Activated CD4-positive, alpha-beta T cell treated with anti-CD3 and anti-CD28 coated beads, Interleukin-2, amount 10 ng/mL, durations not matched to agents 7 days and 5 days (primary cell): ENCODE results near the gene AHNAK. TPM values are rescaled to one million over a fixed set of nuclear protein-coding genes. Genes with fewer than 3 reads are reported as not detected.
A peak's percentile ranks its signal among the peaks of the same experiment; 100 is the strongest.

Source experiments
- CTCF ChIA-PET: fragments of 350-600 bp; sonication (Branson Sonifier 250); formaldehyde crosslinking; loops from one replicate; lab custom pipeline; 2021; ENCODE audit warnings: antibody characterized with exemption; lab: Charles Lee
- POLR2A ChIA-PET: fragments of 350-600 bp; sonication (Branson Sonifier 250); formaldehyde crosslinking; loops from one replicate; lab custom pipeline; 2021; ENCODE audit warnings: antibody characterized with exemption; lab: Charles Lee
- DNase-seq: peaks from one replicate; pipeline ENCODE4 v3.0.0-alpha.2; 2020
- H3K27ac Mint-ChIP-seq: one replicate; pipeline ENCODE4 v1.8.0; 2021; ENCODE audit warnings: mild to moderate bottlenecking, moderate library complexity, mixed read lengths
- H3K27me3 Mint-ChIP-seq: one replicate; pipeline ENCODE4 v1.8.0; 2021; ENCODE audit warnings: mixed read lengths
- H3K36me3 Mint-ChIP-seq: one replicate; pipeline ENCODE4 v1.8.0; 2021; ENCODE audit warnings: low read depth, mixed read lengths
- H3K4me1 Mint-ChIP-seq: one replicate; pipeline ENCODE4 v1.8.0; 2021; ENCODE audit warnings: mixed read lengths
- H3K4me3 Mint-ChIP-seq: one replicate; pipeline ENCODE4 v1.8.0; 2021; ENCODE audit warnings: mild to moderate bottlenecking, moderate library complexity, mixed read lengths
- H3K9me3 Mint-ChIP-seq: one replicate; pipeline ENCODE4 v1.8.0; 2021; ENCODE audit warnings: mixed read lengths
- total RNA-seq, 2 experiments: library from RNA; stranded (reverse); gene quantifications; one replicate each; pipeline ENCODE4 v1.2.3, GENCODE V29; 2021

Gene AHNAK
- total RNA-seq, 2 experiments from 2014 or later = 206 to 237 TPM

DNA sequence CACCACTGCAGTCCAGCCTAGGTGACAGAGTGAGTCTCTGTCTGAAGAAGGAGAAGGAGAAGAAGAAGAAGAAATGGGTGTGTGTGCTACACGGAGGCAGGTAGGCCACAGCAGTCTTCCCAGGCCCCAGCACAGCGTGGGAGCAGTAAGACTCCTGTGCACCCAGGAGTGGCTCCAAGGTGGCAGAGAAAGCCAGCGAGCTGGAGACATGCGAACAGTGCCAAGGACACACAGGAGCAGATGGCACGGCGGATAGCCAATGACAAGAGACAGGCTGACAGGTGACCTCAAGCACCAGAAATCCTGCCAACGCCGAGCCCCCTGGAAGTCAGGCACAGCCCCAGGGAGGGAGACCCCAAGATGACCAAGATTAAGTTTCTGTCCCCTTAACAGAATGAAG, 136.8 kb downstream of the AHNAK start:
- DNase-seq = no peak
- no peaks in the 10 kb centered on the region for H3K27me3 Mint-ChIP-seq
- H3K27ac Mint-ChIP-seq = no peak overlapping the region
- ChIA-PET CTCF (interaction anchor here (2.0 to 8.5 kb wide), 2 partner anchors 14 to 133 kb away, joined by 6 to 61 read pairs; no protein-coding TSS in a partner anchor), POLR2A (no interaction called here)
- H3K4me1 Mint-ChIP-seq = no peaks in the 10 kb centered on the region
- no peaks in the 10 kb centered on the region for H3K36me3 Mint-ChIP-seq
- no peaks in the 10 kb centered on the region for H3K9me3 Mint-ChIP-seq
- H3K4me3 Mint-ChIP-seq = no peak overlapping the region

- ChIA-PET POLR2A (interaction anchor here (0.6 kb wide), 2 partner anchors 65 to 379 kb away, joined by 3 to 5 read pairs; no protein-coding TSS in a partner anchor), CTCF (interaction anchor here (0.6 to 3.4 kb wide), 4 partner anchors 11 to 162 kb away, joined by 3 to 14 read pairs (median 5); no protein-coding TSS in a partner anchor)
- Mint-ChIP-seq H3K36me3 (no peaks in the 10 kb centered on the region), H3K4me1 (peaks cover 21% of the 10 kb centered on the region), H3K27me3 (no peaks in the 10 kb centered on the region), H3K27ac (no peak overlapping the region), H3K4me3 (no peak overlapping the region), H3K9me3 (no peaks in the 10 kb centered on the region)
- no peak for DNase-seq
Observed at GRCh38 chr11:62406034-62406433, 140.6 kb downstream of the AHNAK start.

DNA sequence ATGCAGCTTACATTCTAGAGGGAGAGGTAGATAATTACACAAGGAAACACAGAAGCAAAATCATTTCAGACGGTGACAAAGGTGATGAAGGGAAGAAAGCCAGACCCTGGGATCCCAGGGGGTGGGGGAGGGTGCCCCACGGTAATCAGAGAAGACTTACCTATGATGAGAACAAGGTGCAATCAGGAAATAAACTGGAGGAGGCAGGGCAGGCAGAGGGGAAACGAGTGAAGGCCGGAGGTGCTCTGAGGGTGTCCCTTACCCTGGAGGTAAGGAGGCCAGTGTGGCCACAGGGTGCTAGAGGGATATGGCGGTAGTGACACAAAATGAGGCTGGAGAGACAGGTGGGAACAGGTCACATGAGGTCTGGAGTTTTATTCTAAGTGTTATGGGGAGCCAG, 141.7 kb downstream of the AHNAK start:
- H3K4me3 Mint-ChIP-seq = no peak overlapping the region
- H3K36me3 Mint-ChIP-seq = no peaks in the 10 kb centered on the region
- ChIA-PET CTCF (interaction anchor here (1.9 to 3.4 kb wide), 2 partner anchors 10 to 20 kb away, joined by 14 to 21 read pairs; no protein-coding TSS in a partner anchor), POLR2A (no interaction called here)
- no peaks in the 10 kb centered on the region for H3K27me3 Mint-ChIP-seq
- DNase-seq = no peak
- H3K27ac Mint-ChIP-seq = no peak overlapping the region
- H3K4me1 Mint-ChIP-seq = peaks cover 21% of the 10 kb centered on the region
- no peaks in the 10 kb centered on the region for H3K9me3 Mint-ChIP-seq

- no peak overlapping the region for H3K4me3 Mint-ChIP-seq
- ChIA-PET CTCF (interaction anchor here (1.1 to 3.4 kb wide), 3 partner anchors 10 to 139 kb away, joined by 3 to 21 read pairs (median 14); no protein-coding TSS in a partner anchor), POLR2A (no interaction called here)
- no peak overlapping the region for H3K27ac Mint-ChIP-seq
- peaks cover 21% of the 10 kb centered on the region for H3K4me1 Mint-ChIP-seq
- no peak for DNase-seq
- H3K36me3 Mint-ChIP-seq = no peaks in the 10 kb centered on the region
- H3K9me3 Mint-ChIP-seq = no peaks in the 10 kb centered on the region
- no peaks in the 10 kb centered on the region for H3K27me3 Mint-ChIP-seq
Observed at GRCh38 chr11:62404435-62404834, 142.2 kb downstream of the AHNAK start.

DNA sequence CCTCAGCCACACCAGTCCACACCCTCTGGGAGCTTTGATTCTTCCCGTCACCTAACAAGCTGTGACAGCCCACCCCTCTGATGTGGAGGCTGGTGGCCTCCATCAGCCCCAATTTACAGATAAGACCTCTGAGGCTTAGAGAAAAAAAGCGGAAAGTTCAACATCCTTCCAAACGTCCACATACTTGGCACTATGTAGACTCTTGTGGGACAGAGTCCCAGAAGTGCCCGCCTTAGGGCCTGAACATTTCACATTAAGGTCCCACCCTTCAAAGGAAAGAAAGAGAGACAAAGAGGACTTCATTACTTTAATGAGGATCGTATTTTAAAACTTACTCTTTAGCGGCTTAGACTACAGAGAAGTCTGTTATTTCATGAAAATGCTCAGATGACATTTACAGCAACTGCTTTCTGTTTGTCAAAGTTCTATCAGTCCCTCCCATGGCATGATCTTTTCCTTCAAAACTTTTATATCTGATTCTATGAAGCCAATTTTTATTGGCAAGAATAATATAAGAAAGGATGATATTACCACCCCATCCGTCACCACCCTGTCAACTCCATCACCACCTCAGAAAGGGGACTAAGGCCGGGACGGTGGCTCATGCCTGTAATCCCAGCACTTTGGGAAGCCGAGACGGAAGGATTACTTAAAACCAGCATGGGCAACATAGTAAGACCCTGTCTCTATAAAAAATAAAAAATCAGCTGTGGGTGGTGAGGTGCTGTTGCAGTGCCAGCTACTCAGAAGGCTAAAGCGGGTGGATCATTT, 143.5 kb downstream of the AHNAK start:
- no peaks in the 10 kb centered on the region for H3K9me3 Mint-ChIP-seq
- H3K4me3 Mint-ChIP-seq = peak overlapping the region; percentile 25
- no peak for DNase-seq
- H3K27ac Mint-ChIP-seq = peak overlapping the region; percentile 84
- no peaks in the 10 kb centered on the region for H3K36me3 Mint-ChIP-seq
- POLR2A ChIA-PET = no interaction called here
- no peaks in the 10 kb centered on the region for H3K27me3 Mint-ChIP-seq
- CTCF ChIA-PET = interaction anchor here (0.7 to 3.4 kb wide), 5 partner anchors 8 to 140 kb away, joined by 3 to 21 read pairs (median 4); no protein-coding TSS in a partner anchor
- H3K4me1 Mint-ChIP-seq = peaks cover 31% of the 10 kb centered on the region

- no peaks in the 10 kb centered on the region for H3K9me3 Mint-ChIP-seq
- H3K36me3 Mint-ChIP-seq = no peaks in the 10 kb centered on the region
- peak overlapping the region; percentile 68 for H3K4me3 Mint-ChIP-seq
- peak overlapping the region; percentile 84 for H3K27ac Mint-ChIP-seq
- H3K27me3 Mint-ChIP-seq = no peaks in the 10 kb centered on the region
- peaks cover 31% of the 10 kb centered on the region for H3K4me1 Mint-ChIP-seq
- peak; percentile 53 for DNase-seq
- ChIA-PET POLR2A (no interaction called here), CTCF (interaction anchor here (0.6 to 3.4 kb wide), 6 partner anchors 9 to 147 kb away, joined by 3 to 19 read pairs (median 4); no protein-coding TSS in a partner anchor)
Observed at GRCh38 chr11:62402226-62402959, 144.2 kb downstream of the AHNAK start.

- Mint-ChIP-seq H3K36me3 (no peaks in the 10 kb centered on the region), H3K4me1 (peaks cover 31% of the 10 kb centered on the region), H3K4me3 (peak overlapping the region; percentile 68), H3K27me3 (no peaks in the 10 kb centered on the region), H3K9me3 (no peaks in the 10 kb centered on the region), H3K27ac (peak overlapping the region; percentile 84)
- DNase-seq = no peak
- ChIA-PET POLR2A (no interaction called here), CTCF (interaction anchor here (0.6 to 3.4 kb wide), 6 partner anchors 9 to 148 kb away, joined by 3 to 19 read pairs (median 4); no protein-coding TSS in a partner anchor)
Observed at GRCh38 chr11:62401811-62402210, 144.8 kb downstream of the AHNAK start.

GRCh38 chr11:62401356-62401755, 145.2 kb downstream of the AHNAK start:
- CTCF ChIA-PET = interaction anchor here (1.0 to 3.4 kb wide), 5 partner anchors 8 to 23 kb away, joined by 3 to 19 read pairs (median 3); no protein-coding TSS in a partner anchor

DNA sequence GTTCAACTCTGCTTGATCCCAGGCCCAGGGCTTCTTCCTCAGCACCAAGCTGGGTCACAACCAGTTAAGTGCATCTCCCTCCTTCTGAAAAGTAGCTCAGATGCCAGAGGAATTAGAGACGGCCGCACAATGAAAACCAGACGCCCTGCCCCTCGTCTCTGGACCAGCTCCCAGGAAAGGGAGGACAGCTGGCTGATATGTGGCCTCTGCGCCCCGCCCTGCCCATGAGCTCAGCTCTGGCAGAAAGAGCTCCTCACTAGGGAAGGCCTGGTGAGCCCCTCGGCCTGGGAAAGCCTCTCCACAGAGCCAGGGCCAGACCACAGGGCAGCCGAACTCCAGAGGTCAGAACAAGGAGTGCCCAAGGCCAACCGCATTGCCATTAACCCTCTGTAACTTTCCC, 145.8 kb downstream of the AHNAK start:
- no peak for DNase-seq
- Mint-ChIP-seq H3K4me1 (peaks cover 31% of the 10 kb centered on the region), H3K27me3 (no peaks in the 10 kb centered on the region), H3K4me3 (no peak overlapping the region), H3K27ac (no peak overlapping the region), H3K9me3 (no peaks in the 10 kb centered on the region), H3K36me3 (no peaks in the 10 kb centered on the region)
- CTCF ChIA-PET = interaction anchor here (1.0 to 3.4 kb wide), 3 partner anchors 11 to 24 kb away, joined by 3 to 19 read pairs (median 3); no protein-coding TSS in a partner anchor
- POLR2A ChIA-PET = no interaction called here

More at GRCh38 chr11:62401356-62401755, 145.2 kb downstream of the AHNAK start:
- no peaks in the 10 kb centered on the region for H3K27me3 Mint-ChIP-seq
- no peaks in the 10 kb centered on the region for H3K9me3 Mint-ChIP-seq
- peak overlapping the region; percentile 68 for H3K4me3 Mint-ChIP-seq
- peaks cover 31% of the 10 kb centered on the region for H3K4me1 Mint-ChIP-seq
- H3K36me3 Mint-ChIP-seq = no peaks in the 10 kb centered on the region
- POLR2A ChIA-PET = no interaction called here
- DNase-seq = no peak
- H3K27ac Mint-ChIP-seq = peak overlapping the region; percentile 84

- Mint-ChIP-seq H3K27me3 (no peaks in the 10 kb centered on the region), H3K4me3 (no peak overlapping the region), H3K4me1 (peaks cover 31% of the 10 kb centered on the region), H3K27ac (no peak overlapping the region), H3K9me3 (no peaks in the 10 kb centered on the region), H3K36me3 (no peaks in the 10 kb centered on the region)
- DNase-seq = no peak
- ChIA-PET POLR2A (no interaction called here), CTCF (interaction anchor here (1.1 to 3.4 kb wide), 2 partner anchors 10 to 24 kb away, joined by 3 to 19 read pairs; no protein-coding TSS in a partner anchor)
Observed at GRCh38 chr11:62400281-62400680, 146.3 kb downstream of the AHNAK start.

- H3K4me3 Mint-ChIP-seq = no peak overlapping the region
- H3K9me3 Mint-ChIP-seq = no peaks in the 10 kb centered on the region
- H3K36me3 Mint-ChIP-seq = no peaks in the 10 kb centered on the region
- CTCF ChIA-PET = interaction anchor here (1.1 to 3.4 kb wide), 2 partner anchors 10 to 25 kb away, joined by 3 to 19 read pairs; no protein-coding TSS in a partner anchor
- H3K27me3 Mint-ChIP-seq = no peaks in the 10 kb centered on the region
- POLR2A ChIA-PET = no interaction called here
- H3K4me1 Mint-ChIP-seq = peaks cover 33% of the 10 kb centered on the region
- H3K27ac Mint-ChIP-seq = no peak overlapping the region
- no peak for DNase-seq
Observed at GRCh38 chr11:62399878-62400266, 146.7 kb downstream of the AHNAK start.

- peak overlapping the region; percentile 58 for H3K27ac Mint-ChIP-seq
- H3K36me3 Mint-ChIP-seq = no peaks in the 10 kb centered on the region
- DNase-seq = no peak
- H3K4me3 Mint-ChIP-seq = no peak overlapping the region
- H3K9me3 Mint-ChIP-seq = no peaks in the 10 kb centered on the region
- H3K4me1 Mint-ChIP-seq = peaks cover 37% of the 10 kb centered on the region
- ChIA-PET CTCF (interaction anchor here (1.1 to 3.4 kb wide), 3 partner anchors 9 to 25 kb away, joined by 3 to 19 read pairs (median 4); no protein-coding TSS in a partner anchor), POLR2A (interaction anchor here (0.6 kb wide), 1 partner anchor 153 kb away, joined by 5 read pairs; no protein-coding TSS in a partner anchor)
- H3K27me3 Mint-ChIP-seq = no peaks in the 10 kb centered on the region
Observed at GRCh38 chr11:62399172-62399877, 147.3 kb downstream of the AHNAK start.
